CD8-positive, alpha-beta memory T cell (primary cell): ENCODE data around the gene SLC39A5. TPM values are rescaled to one million over a fixed set of nuclear protein-coding genes. Genes with fewer than 3 reads are reported as not detected.

Experiments used
- CTCF ChIA-PET: fragments of 350-600 bp; sonication (Branson Sonifier 250); formaldehyde crosslinking; loops from one replicate; lab custom pipeline; 2021; ENCODE audit warnings: antibody characterized with exemption; lab: Charles Lee
- POLR2A ChIA-PET: fragments of 350-600 bp; sonication (Branson Sonifier 250); formaldehyde crosslinking; loops from one replicate; lab custom pipeline; 2021; ENCODE audit warnings: antibody characterized with exemption; lab: Charles Lee
- DNase-seq, 5 donors: peaks; one replicate each; pipeline versions ENCODE4 v3.0.0 to v3.0.0-alpha.2; 2020 to 2022; ENCODE audit warnings: mixed read lengths in 1 of 5
- H3K27ac ChIP-seq: one replicate; pipeline ENCODE4 v1.7.0; 2013; ENCODE audit warnings: low read depth, mild to moderate bottlenecking, low read length, moderate library complexity
- H3K27me3 ChIP-seq: 2 replicates; pipeline ENCODE4 v1.7.0; 2013; ENCODE audit warnings: low read length, mild to moderate bottlenecking; ENCODE audit not compliant: insufficient read depth, poor library complexity, severe bottlenecking
- H3K36me3 ChIP-seq: 2 replicates; pipeline ENCODE4 v1.7.0; 2013; ENCODE audit warnings: mild to moderate bottlenecking, low read length, moderate library complexity; ENCODE audit not compliant: insufficient read depth
- H3K4me1 ChIP-seq: 2 replicates; pipeline ENCODE4 v1.7.0; 2013; ENCODE audit warnings: mild to moderate bottlenecking, low read length, moderate library complexity; ENCODE audit not compliant: insufficient read depth
- H3K4me3 ChIP-seq: 2 replicates; pipeline ENCODE4 v1.7.0; 2013; ENCODE audit warnings: mild to moderate bottlenecking, low read length
- H3K9me3 ChIP-seq: 2 replicates; pipeline ENCODE4 v1.7.0; 2013; ENCODE audit warnings: mild to moderate bottlenecking, low read length
- H3K27ac Mint-ChIP-seq, 8 donors: one replicate each; pipeline ENCODE4 v1.8.0; 2020 to 2021; ENCODE audit warnings: mixed read lengths in 8 of 8, mild to moderate bottlenecking in 6 of 8, inconsistent platforms in 3 of 8, moderate library complexity in 3 of 8
- H3K27me3 Mint-ChIP-seq, 2 donors: one replicate each; pipeline ENCODE4 v1.8.0; 2020 to 2021; ENCODE audit warnings: mixed read lengths in 2 of 2, mild to moderate bottlenecking in 1 of 2, moderate library complexity in 1 of 2
- H3K36me3 Mint-ChIP-seq, 3 donors: one replicate each; pipeline ENCODE4 v1.8.0; 2020 to 2021; ENCODE audit warnings: mixed read lengths in 3 of 3, inconsistent platforms in 1 of 3, mild to moderate bottlenecking in 1 of 3
- H3K4me1 Mint-ChIP-seq, 3 donors: one replicate each; pipeline ENCODE4 v1.8.0; 2020 to 2021; ENCODE audit warnings: mixed read lengths in 3 of 3, inconsistent platforms in 1 of 3, mild to moderate bottlenecking in 1 of 3
- H3K4me3 Mint-ChIP-seq, 7 donors: one replicate each; pipeline ENCODE4 v1.8.0; 2020 to 2021; ENCODE audit warnings: mixed read lengths in 7 of 7, mild to moderate bottlenecking in 6 of 7, moderate library complexity in 4 of 7, inconsistent platforms in 2 of 7
- H3K9me3 Mint-ChIP-seq, 5 donors: one replicate each; pipeline ENCODE4 v1.8.0; 2020 to 2022; ENCODE audit warnings: mixed read lengths in 5 of 5, mild to moderate bottlenecking in 3 of 5, moderate library complexity in 2 of 5, inconsistent platforms in 1 of 5
- polyA plus RNA-seq: library from polyadenylated mRNA; unstranded; fragments of 300-500 nt; fragmentation: Illumina TruSeq; gene quantifications from one replicate; pipeline ENCODE4 v1.2.3, GENCODE V29; 2021
- total RNA-seq, 2 experiments: library from RNA; stranded (reverse); gene quantifications; one replicate each; pipeline ENCODE4 v1.2.3, GENCODE V29; 2021

SLC39A5 gene
- total and polyA plus RNA-seq, 3 experiments from 2014 or later: 0.35 to 0.62 TPM; not detected in 1

- Histone ChIP-seq H3K27ac (peak overlapping the region; percentile 19), H3K27me3 (no peaks in the 10 kb centered on the region), H3K36me3 (no peaks in the 10 kb centered on the region), H3K9me3 (no peaks in the 10 kb centered on the region), H3K4me1 (peaks cover 34% of the 10 kb centered on the region), H3K4me3 (peak overlapping the region; percentile 67)
- peak overlapping the region; percentile 86 to 99 (median 89) for H3K4me3 Mint-ChIP-seq
- peak overlapping the region; percentile 90 to 100 (median 99) for H3K27ac Mint-ChIP-seq
- H3K9me3 Mint-ChIP-seq: no peaks in the 10 kb centered on the region
- H3K27me3 Mint-ChIP-seq: peaks cover 0 to 2% of the 10 kb centered on the region in 2 donors
- DNase-seq: no peak
- H3K4me1 Mint-ChIP-seq: peaks cover 42 to 55% (median 53%) of the 10 kb centered on the region in 3 donors
- H3K36me3 Mint-ChIP-seq: peaks cover 0 to 27% (median 0%) of the 10 kb centered on the region in 3 donors
- ChIA-PET CTCF (interaction anchor here (1.3 to 3.1 kb wide), 8 partner anchors 16 to 105 kb away, joined by 4 to 42 read pairs (median 14); partner anchors contain the start of genes ANKRD52, ESYT1, RPL41 and SMARCC2), POLR2A (interaction anchor here (1.0 to 2.2 kb wide), 2 partner anchors 34 to 96 kb away, joined by 3 to 14 read pairs; partner anchors contain the start of genes ESYT1 and SMARCC2)
These were observed 6.2 kb upstream of the SLC39A5 start for GRCh38 chr12:56223571-56224101.

GRCh38 chr12:56224102-56224701, 5.6 kb upstream of the SLC39A5 start, which contains the start of gene NABP2:
NABP2 (plus strand) TSS chr12:56224342; CDS start chr12:56224857, 515 bp downstream.
- Histone ChIP-seq H3K27ac (peak within 1 kb of the TSS; percentile 62), H3K4me1 (peaks cover 34% of the 10 kb centered on the region), H3K36me3 (no peaks in the 10 kb centered on the region), H3K27me3 (no peaks in the 10 kb centered on the region), H3K9me3 (no peaks in the 10 kb centered on the region), H3K4me3 (peak within 1 kb of the TSS; percentile 67)
- peak; percentile 90 to 94 (median 92) for DNase-seq
- H3K27ac Mint-ChIP-seq: peak within 1 kb of the TSS; percentile 90 to 100 (median 100)
- H3K4me3 Mint-ChIP-seq: peak within 1 kb of the TSS; percentile 86 to 99 (median 93)
- H3K27me3 Mint-ChIP-seq: peaks cover 0 to 2% of the 10 kb centered on the region in 2 donors
- CTCF ChIA-PET: interaction anchor here (1.4 to 3.1 kb wide), 2 partner anchors 18 to 98 kb away, joined by 3 to 13 read pairs; no protein-coding TSS in a partner anchor
- peaks cover 0 to 30% (median 0%) of the 10 kb centered on the region in 3 donors for H3K36me3 Mint-ChIP-seq
- POLR2A ChIA-PET: interaction anchor here (1.0 kb wide), 1 partner anchor 35 kb away, joined by 3 read pairs; the partner anchor contains the start of gene SMARCC2
- H3K4me1 Mint-ChIP-seq: peaks cover 42 to 55% (median 53%) of the 10 kb centered on the region in 3 donors
- no peaks in the 10 kb centered on the region for H3K9me3 Mint-ChIP-seq

GRCh38 chr12:56224954-56225353, 4.9 kb upstream of the SLC39A5 start:
- no peak for DNase-seq

GRCh38 chr12:56229082-56229481, 769 bp upstream of the SLC39A5 start:
- Histone ChIP-seq H3K36me3 (no peaks in the 10 kb centered on the region), H3K4me3 (no peak overlapping the region), H3K9me3 (no peaks in the 10 kb centered on the region), H3K27me3 (no peaks in the 10 kb centered on the region), H3K4me1 (peaks cover 9% of the 10 kb centered on the region), H3K27ac (no peak overlapping the region)
- no peaks in the 10 kb centered on the region for H3K9me3 Mint-ChIP-seq
- ChIA-PET POLR2A (no interaction called here), CTCF (interaction anchor here (0.7 kb wide), 1 partner anchor 27 kb away, joined by 3 read pairs; no protein-coding TSS in a partner anchor)
- H3K36me3 Mint-ChIP-seq: peaks cover 0 to 18% (median 0%) of the 10 kb centered on the region in 3 donors
- DNase-seq: no peak
- no peak overlapping the region for H3K4me3 Mint-ChIP-seq
- H3K4me1 Mint-ChIP-seq: peaks cover 13 to 18% (median 14%) of the 10 kb centered on the region in 3 donors
- peak overlapping the region in 1 of 8 donors; percentile 10 for H3K27ac Mint-ChIP-seq
- H3K27me3 Mint-ChIP-seq: no peaks in the 10 kb centered on the region

More at GRCh38 chr12:56224954-56225353, 4.9 kb upstream of the SLC39A5 start:
- H3K9me3 ChIP-seq: no peaks in the 10 kb centered on the region
- H3K4me1 ChIP-seq: peaks cover 34% of the 10 kb centered on the region
- H3K4me3 ChIP-seq: peak overlapping the region; percentile 67
- peaks cover 0 to 2% of the 10 kb centered on the region in 2 donors for H3K27me3 Mint-ChIP-seq
- peak overlapping the region; percentile 79 to 100 (median 92) for H3K27ac Mint-ChIP-seq
- no peaks in the 10 kb centered on the region for H3K36me3 ChIP-seq
- peaks cover 42 to 55% (median 49%) of the 10 kb centered on the region in 3 donors for H3K4me1 Mint-ChIP-seq
- H3K27ac ChIP-seq: peak overlapping the region; percentile 62
- ChIA-PET POLR2A (no interaction called here), CTCF (interaction anchor here (1.4 to 2.0 kb wide), 3 partner anchors 19 to 33 kb away, joined by 3 to 6 read pairs (median 3); partner anchors contain the start of gene ANKRD52)
- H3K36me3 Mint-ChIP-seq: peaks cover 0 to 31% (median 0%) of the 10 kb centered on the region in 3 donors
- H3K9me3 Mint-ChIP-seq: no peaks in the 10 kb centered on the region
- no peaks in the 10 kb centered on the region for H3K27me3 ChIP-seq
- peak overlapping the region; percentile 86 to 99 (median 89) for H3K4me3 Mint-ChIP-seq

- CTCF ChIA-PET: interaction anchor here (1.1 kb wide), 2 partner anchors 28 to 37 kb away, joined by 3 read pairs; no protein-coding TSS in a partner anchor
- H3K4me1 Mint-ChIP-seq: peaks cover under 1 to 3% (median 1%) of the 10 kb centered on the region in 3 donors
- Histone ChIP-seq H3K4me1 (no peaks in the 10 kb centered on the region), H3K27ac (no peak overlapping the region), H3K27me3 (no peaks in the 10 kb centered on the region), H3K36me3 (no peaks in the 10 kb centered on the region), H3K4me3 (no peak overlapping the region), H3K9me3 (no peaks in the 10 kb centered on the region)
- H3K4me3 Mint-ChIP-seq: no peak overlapping the region
- no peak overlapping the region for H3K27ac Mint-ChIP-seq
- H3K9me3 Mint-ChIP-seq: no peaks in the 10 kb centered on the region
- DNase-seq: no peak
- no peaks in the 10 kb centered on the region for H3K27me3 Mint-ChIP-seq
- H3K36me3 Mint-ChIP-seq: peaks cover 0 to 16% (median 0%) of the 10 kb centered on the region in 3 donors
- POLR2A ChIA-PET: no interaction called here
These were observed 757 bp downstream of the SLC39A5 start for GRCh38 chr12:56230432-56231183.

GRCh38 chr12:56231184-56231582, 1.3 kb downstream of the SLC39A5 start:
- no peak for DNase-seq
- no peak overlapping the region for H3K4me3 Mint-ChIP-seq
- POLR2A ChIA-PET: no interaction called here
- H3K36me3 ChIP-seq: no peaks in the 10 kb centered on the region
- peaks cover 0 to 12% (median 0%) of the 10 kb centered on the region in 3 donors for H3K36me3 Mint-ChIP-seq
- peak overlapping the region in 1 of 8 donors; percentile 51 for H3K27ac Mint-ChIP-seq
- H3K4me3 ChIP-seq: no peak overlapping the region
- no peaks in the 10 kb centered on the region for H3K9me3 ChIP-seq
- CTCF ChIA-PET: interaction anchor here (0.7 to 1.1 kb wide), 3 partner anchors 27 to 323 kb away, joined by 3 read pairs; no protein-coding TSS in a partner anchor
- H3K27me3 ChIP-seq: no peaks in the 10 kb centered on the region
- no peaks in the 10 kb centered on the region for H3K4me1 ChIP-seq
- H3K9me3 Mint-ChIP-seq: no peaks in the 10 kb centered on the region
- peaks cover 0 to under 1% (median 0%) of the 10 kb centered on the region in 3 donors for H3K4me1 Mint-ChIP-seq
- H3K27me3 Mint-ChIP-seq: no peaks in the 10 kb centered on the region
- no peak overlapping the region for H3K27ac ChIP-seq

GRCh38 chr12:56234746-56235436, 5.0 kb downstream of the SLC39A5 start:
- CTCF ChIA-PET: interaction anchor here (1.5 to 2.0 kb wide), 2 partner anchors 13 to 22 kb away, joined by 3 to 9 read pairs; partner anchors contain the start of gene RNF41
- no peak overlapping the region for H3K27ac Mint-ChIP-seq
- H3K9me3 ChIP-seq: no peaks in the 10 kb centered on the region
- no peak for DNase-seq
- no peaks in the 10 kb centered on the region for H3K36me3 ChIP-seq
- no peaks in the 10 kb centered on the region for H3K4me1 Mint-ChIP-seq
- H3K4me3 ChIP-seq: no peak overlapping the region
- no peaks in the 10 kb centered on the region for H3K9me3 Mint-ChIP-seq
- no peak overlapping the region for H3K4me3 Mint-ChIP-seq
- H3K27me3 ChIP-seq: no peaks in the 10 kb centered on the region
- H3K27ac ChIP-seq: no peak overlapping the region
- no peaks in the 10 kb centered on the region for H3K27me3 Mint-ChIP-seq
- POLR2A ChIA-PET: interaction anchor here (1.1 kb wide), 1 partner anchor 22 kb away, joined by 3 read pairs; no protein-coding TSS in a partner anchor
- H3K36me3 Mint-ChIP-seq: peaks cover 0 to 18% (median 0%) of the 10 kb centered on the region in 3 donors
- H3K4me1 ChIP-seq: no peaks in the 10 kb centered on the region
